ENCODE measurements around the gene ASPA. TPM values are rescaled to one million over a fixed set of nuclear protein-coding genes. Genes with fewer than 3 reads are reported as not detected.
"Not testable (repeated sequence)": the region's sequence is repeated elsewhere in the genome, so short reads cannot be mapped to it uniquely, and the experiment has no call there.

Gene ASPA
- polyA plus RNA-seq, 1 of the 3 experiments (the other 2 are of a cell fraction) = not detected

- TF ChIP-seq, protein P1, sequence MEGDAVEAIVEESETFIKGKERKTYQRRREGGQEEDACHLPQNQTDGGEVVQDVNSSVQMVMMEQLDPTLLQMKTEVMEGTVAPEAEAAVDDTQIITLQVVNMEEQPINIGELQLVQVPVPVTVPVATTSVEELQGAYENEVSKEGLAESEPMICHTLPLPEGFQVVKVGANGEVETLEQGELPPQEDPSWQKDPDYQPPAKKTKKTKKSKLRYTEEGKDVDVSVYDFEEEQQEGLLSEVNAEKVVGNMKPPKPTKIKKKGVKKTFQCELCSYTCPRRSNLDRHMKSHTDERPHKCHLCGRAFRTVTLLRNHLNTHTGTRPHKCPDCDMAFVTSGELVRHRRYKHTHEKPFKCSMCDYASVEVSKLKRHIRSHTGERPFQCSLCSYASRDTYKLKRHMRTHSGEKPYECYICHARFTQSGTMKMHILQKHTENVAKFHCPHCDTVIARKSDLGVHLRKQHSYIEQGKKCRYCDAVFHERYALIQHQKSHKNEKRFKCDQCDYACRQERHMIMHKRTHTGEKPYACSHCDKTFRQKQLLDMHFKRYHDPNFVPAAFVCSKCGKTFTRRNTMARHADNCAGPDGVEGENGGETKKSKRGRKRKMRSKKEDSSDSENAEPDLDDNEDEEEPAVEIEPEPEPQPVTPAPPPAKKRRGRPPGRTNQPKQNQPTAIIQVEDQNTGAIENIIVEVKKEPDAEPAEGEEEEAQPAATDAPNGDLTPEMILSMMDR (IDR thresholded peaks at IDR 0.05) = no peak
- TF ChIP-seq JUND (IDR thresholded peaks at IDR 0.05) (no peak), SMC3 (IDR thresholded peaks at IDR 0.05; ENCODE audit: low read depth, low read length) (no peak), ELF1 (IDR thresholded peaks at IDR 0.05) (no peak), TAF1 (IDR thresholded peaks at IDR 0.05; ENCODE audit: borderline replicate concordance, low read depth, low read length) (no peak), TEAD4 (IDR thresholded peaks at IDR 0.05; ENCODE audit: borderline replicate concordance, insufficient read depth) (no peak), FOSL2 (IDR thresholded peaks at IDR 0.05; ENCODE audit: borderline replicate concordance, low read depth) (no peak), FOXM1 (IDR thresholded peaks at IDR 0.05; ENCODE audit: low read depth) (no peak), EP300 (IDR thresholded peaks at IDR 0.05; ENCODE audit: borderline replicate concordance in 1 of 2, low read depth in 1 of 2, low read length in 1 of 2) (no peak), GATA2 (CRISPR knock-in tag; IDR thresholded peaks at IDR 0.05) (no peak), USF2 (IDR thresholded peaks at IDR 0.05; ENCODE audit: borderline replicate concordance, low read depth, low read length) (no peak)
- TF ChIP-seq, protein P2, sequence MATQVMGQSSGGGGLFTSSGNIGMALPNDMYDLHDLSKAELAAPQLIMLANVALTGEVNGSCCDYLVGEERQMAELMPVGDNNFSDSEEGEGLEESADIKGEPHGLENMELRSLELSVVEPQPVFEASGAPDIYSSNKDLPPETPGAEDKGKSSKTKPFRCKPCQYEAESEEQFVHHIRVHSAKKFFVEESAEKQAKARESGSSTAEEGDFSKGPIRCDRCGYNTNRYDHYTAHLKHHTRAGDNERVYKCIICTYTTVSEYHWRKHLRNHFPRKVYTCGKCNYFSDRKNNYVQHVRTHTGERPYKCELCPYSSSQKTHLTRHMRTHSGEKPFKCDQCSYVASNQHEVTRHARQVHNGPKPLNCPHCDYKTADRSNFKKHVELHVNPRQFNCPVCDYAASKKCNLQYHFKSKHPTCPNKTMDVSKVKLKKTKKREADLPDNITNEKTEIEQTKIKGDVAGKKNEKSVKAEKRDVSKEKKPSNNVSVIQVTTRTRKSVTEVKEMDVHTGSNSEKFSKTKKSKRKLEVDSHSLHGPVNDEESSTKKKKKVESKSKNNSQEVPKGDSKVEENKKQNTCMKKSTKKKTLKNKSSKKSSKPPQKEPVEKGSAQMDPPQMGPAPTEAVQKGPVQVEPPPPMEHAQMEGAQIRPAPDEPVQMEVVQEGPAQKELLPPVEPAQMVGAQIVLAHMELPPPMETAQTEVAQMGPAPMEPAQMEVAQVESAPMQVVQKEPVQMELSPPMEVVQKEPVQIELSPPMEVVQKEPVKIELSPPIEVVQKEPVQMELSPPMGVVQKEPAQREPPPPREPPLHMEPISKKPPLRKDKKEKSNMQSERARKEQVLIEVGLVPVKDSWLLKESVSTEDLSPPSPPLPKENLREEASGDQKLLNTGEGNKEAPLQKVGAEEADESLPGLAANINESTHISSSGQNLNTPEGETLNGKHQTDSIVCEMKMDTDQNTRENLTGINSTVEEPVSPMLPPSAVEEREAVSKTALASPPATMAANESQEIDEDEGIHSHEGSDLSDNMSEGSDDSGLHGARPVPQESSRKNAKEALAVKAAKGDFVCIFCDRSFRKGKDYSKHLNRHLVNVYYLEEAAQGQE (IDR thresholded peaks at IDR 0.05; ENCODE audit: low read depth, low read length) = no peak
These were observed 27.6 kb upstream of the ASPA start (continued) for GRCh38 chr17:3448059-3448665.

DNA sequence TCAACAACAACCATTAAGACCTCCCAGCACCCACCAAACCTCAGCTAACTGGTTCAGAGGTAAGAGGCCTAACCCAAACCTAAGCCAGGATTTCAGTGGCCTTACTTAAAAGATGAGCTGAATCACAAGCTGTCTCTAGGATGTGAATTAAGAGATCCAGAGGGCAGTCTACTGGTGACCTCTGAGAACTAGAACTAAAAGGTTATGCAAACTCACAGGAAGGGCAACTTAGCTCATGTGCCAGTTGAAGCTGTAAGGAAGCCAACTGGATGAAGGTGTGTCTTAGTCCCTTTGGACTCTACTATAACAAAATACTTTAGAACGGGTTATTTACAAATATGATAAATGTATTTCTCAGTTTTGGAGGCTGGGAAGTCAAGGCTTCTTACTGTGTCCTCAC is 9.4 kb upstream of the ASPA start:
- H3K9me2 ChIP-seq; H3K27ac ChIP-seq (ENCODE audit: low read depth in 2 of 2, low read length in 1 of 2); POLR2A ChIA-PET; H2AFZ ChIP-seq (ENCODE audit: low read depth); H3K9me3 ChIP-seq; H3F3A ChIP-seq (replicated peaks; ENCODE audit: insufficient read depth); H3K4me3 ChIP-seq (ENCODE audit: low read depth in 2 of 2, low read length in 1 of 2); H3K36me3 ChIP-seq (replicated peaks in 1 of 2; ENCODE audit: control insufficient read depth in 1 of 2, insufficient read depth in 2 of 2, low read length in 1 of 2); H3K4me1 ChIP-seq (ENCODE audit: control insufficient read depth in 1 of 2, insufficient read depth in 2 of 2, low read depth in 1 of 2, low read length in 1 of 2); H4K20me1 ChIP-seq (ENCODE audit: insufficient read depth); H3K4me2 ChIP-seq; CTCF ChIA-PET; H3K9ac ChIP-seq; H3K79me2 ChIP-seq (ENCODE audit: insufficient read depth); DNase-seq: not testable (repeated sequence)
- peaks cover 20% of the 10 kb centered on the region; the same call in 1 of the 2 replicates for H3K27me3 ChIP-seq (ENCODE audit: insufficient read depth)
- WGBS (ENCODE audit: low lambda C conversion rate) = 0% methylated on average over 1 of the region's 1 CpG

Measured in SK-N-SH (cell line).